HG03103 (cell line): Measurements from ENCODE around the gene ANKRD40CL.

Source experiments
- ATAC-seq: cut with Tn5 transposase; IDR thresholded peaks from one replicate; pipeline ENCODE4 v1.9.1; 2021; ENCODE audit warnings: low read depth; ENCODE audit not compliant: unreplicated experiment

Gene ANKRD40CL

GRCh38 chr17:50790618-50791017 lies 23.3 kb upstream of the ANKRD40CL start:
- no peak for ATAC-seq

- no peak for ATAC-seq
Observed at GRCh38 chr17:50787106-50787505, 19.8 kb upstream of the ANKRD40CL start.

GRCh38 chr17:50785946-50786570 lies 18.7 kb upstream of the ANKRD40CL start:
- no peak for ATAC-seq

- no peak for ATAC-seq
Observed at GRCh38 chr17:50785126-50785525, 17.8 kb upstream of the ANKRD40CL start.

GRCh38 chr17:50783905-50784304 lies 16.6 kb upstream of the ANKRD40CL start:
- ATAC-seq = no peak

GRCh38 chr17:50783193-50783660 lies 15.9 kb upstream of the ANKRD40CL start:
- ATAC-seq = no peak

GRCh38 chr17:50781167-50781566 lies 13.8 kb upstream of the ANKRD40CL start:
- no peak for ATAC-seq

- ATAC-seq = no peak
Observed at GRCh38 chr17:50779747-50780353, 12.5 kb upstream of the ANKRD40CL start.

- no peak for ATAC-seq
Observed at GRCh38 chr17:50778988-50779387, 11.7 kb upstream of the ANKRD40CL start.

GRCh38 chr17:50778471-50778870 lies 11.2 kb upstream of the ANKRD40CL start:
- no peak for ATAC-seq

GRCh38 chr17:50775926-50776325 lies 8.6 kb upstream of the ANKRD40CL start:
- no peak for ATAC-seq

- ATAC-seq = no peak
Observed at GRCh38 chr17:50774225-50774803, 7.0 kb upstream of the ANKRD40CL start.

GRCh38 chr17:50771991-50772785 lies 4.9 kb upstream of the ANKRD40CL start:
- no peak for ATAC-seq

- no peak for ATAC-seq
Observed at GRCh38 chr17:50770346-50770745, 3.0 kb upstream of the ANKRD40CL start.

- no peak for ATAC-seq
Observed at GRCh38 chr17:50769884-50770283, 2.6 kb upstream of the ANKRD40CL start.

- ATAC-seq = no peak
Observed at GRCh38 chr17:50768346-50768761, 1.0 kb upstream of the ANKRD40CL start.

- no peak for ATAC-seq
Observed at GRCh38 chr17:50767030-50767429, 288 bp downstream of the ANKRD40CL start.

- no peak for ATAC-seq
Observed at GRCh38 chr17:50766222-50767023, 895 bp downstream of the ANKRD40CL start.

GRCh38 chr17:50765454-50766221 lies 1.7 kb downstream of the ANKRD40CL start:
- no peak for ATAC-seq

GRCh38 chr17:50764734-50765149 lies 2.6 kb downstream of the ANKRD40CL start:
- ATAC-seq = no peak
